HG03103 (cell line): Measurements from ENCODE around the gene STRADA.

Experiments
- ATAC-seq: cut with Tn5 transposase; IDR thresholded peaks from one replicate; pipeline ENCODE4 v1.9.1; 2021; ENCODE audit warnings: low read depth; ENCODE audit not compliant: unreplicated experiment

STRADA gene

GRCh38 chr17:63741408-63742173, at the start of gene STRADA:
STRADA (minus strand) TSS chr17:63741799; CDS start chr17:63728369, 13,430 bp downstream.
- ATAC-seq: peak; percentile 84

GRCh38 chr17:63790057-63790456, 48.5 kb upstream of the STRADA start:
- ATAC-seq: no peak

- ATAC-seq: no peak
These were observed 45.5 kb upstream of the STRADA start for GRCh38 chr17:63786971-63787711.

- no peak for ATAC-seq
These were observed 44.5 kb upstream of the STRADA start for GRCh38 chr17:63786117-63786516.

GRCh38 chr17:63785556-63785955, 44.0 kb upstream of the STRADA start:
- no peak for ATAC-seq

- ATAC-seq: no peak
These were observed 41.9 kb upstream of the STRADA start for GRCh38 chr17:63783522-63783921.

- ATAC-seq: no peak
These were observed 39.3 kb upstream of the STRADA start for GRCh38 chr17:63780928-63781327.

- no peak for ATAC-seq
These were observed 38.9 kb upstream of the STRADA start for GRCh38 chr17:63780507-63780906.

GRCh38 chr17:63775420-63775819, 33.8 kb upstream of the STRADA start:
- no peak for ATAC-seq

GRCh38 chr17:63774969-63775265, 33.3 kb upstream of the STRADA start:
- no peak for ATAC-seq

- ATAC-seq: peak; percentile 2
These were observed 32.8 kb upstream of the STRADA start, which contains the start of gene DDX42 for GRCh38 chr17:63774141-63774968. DDX42 (plus strand) TSS chr17:63774170; CDS start chr17:63787050, 12,880 bp downstream.

- ATAC-seq: peak; percentile 75
These were observed 31.9 kb upstream of the STRADA start, which contains the start of gene CCDC47 for GRCh38 chr17:63773272-63774140. CCDC47 (minus strand) TSS chr17:63773597; CDS start chr17:63766175, 7,422 bp downstream.

GRCh38 chr17:63772801-63773271, 31.2 kb upstream of the STRADA start:
- no peak for ATAC-seq

- ATAC-seq: no peak
These were observed 26.8 kb upstream of the STRADA start for GRCh38 chr17:63768433-63768832.

- ATAC-seq: no peak
These were observed 25.2 kb upstream of the STRADA start for GRCh38 chr17:63766754-63767153.

GRCh38 chr17:63764716-63765115, 23.1 kb upstream of the STRADA start:
- ATAC-seq: no peak

GRCh38 chr17:63762161-63763078, 20.8 kb upstream of the STRADA start:
- no peak for ATAC-seq

GRCh38 chr17:63760771-63761539, 19.4 kb upstream of the STRADA start:
- no peak for ATAC-seq
